Epithelial cell of proximal tubule (primary cell): Measurements from ENCODE around the gene GINS1. TPM values are rescaled to one million over a fixed set of nuclear protein-coding genes. Genes with fewer than 3 reads are reported as not detected.

Source experiments
- DNase-seq: peaks from one replicate; pipeline ENCODE4 v3.0.0-alpha.2; 2011; ENCODE audit warnings: low read depth
- H3K4me3 ChIP-seq: 2 replicates; pipeline ENCODE4 v1.5.1; 2011; ENCODE audit warnings: low read depth, mild to moderate bottlenecking, low read length
- CTCF ChIP-seq: conservative IDR thresholded peaks from 2 replicates; pipeline ENCODE4 v1.5.1; 2012; ENCODE audit warnings: low read depth, mild to moderate bottlenecking, low read length
- total RNA-seq: library from RNA; depleted of rRNA; stranded (reverse); fragments of >200 nt; gene quantifications from 2 replicates; pipeline ENCODE4 v1.2.3, GENCODE V29; 2015

GINS1 gene
- total RNA-seq, 1 donor from 2014 or later = 34.9 TPM

DNA sequence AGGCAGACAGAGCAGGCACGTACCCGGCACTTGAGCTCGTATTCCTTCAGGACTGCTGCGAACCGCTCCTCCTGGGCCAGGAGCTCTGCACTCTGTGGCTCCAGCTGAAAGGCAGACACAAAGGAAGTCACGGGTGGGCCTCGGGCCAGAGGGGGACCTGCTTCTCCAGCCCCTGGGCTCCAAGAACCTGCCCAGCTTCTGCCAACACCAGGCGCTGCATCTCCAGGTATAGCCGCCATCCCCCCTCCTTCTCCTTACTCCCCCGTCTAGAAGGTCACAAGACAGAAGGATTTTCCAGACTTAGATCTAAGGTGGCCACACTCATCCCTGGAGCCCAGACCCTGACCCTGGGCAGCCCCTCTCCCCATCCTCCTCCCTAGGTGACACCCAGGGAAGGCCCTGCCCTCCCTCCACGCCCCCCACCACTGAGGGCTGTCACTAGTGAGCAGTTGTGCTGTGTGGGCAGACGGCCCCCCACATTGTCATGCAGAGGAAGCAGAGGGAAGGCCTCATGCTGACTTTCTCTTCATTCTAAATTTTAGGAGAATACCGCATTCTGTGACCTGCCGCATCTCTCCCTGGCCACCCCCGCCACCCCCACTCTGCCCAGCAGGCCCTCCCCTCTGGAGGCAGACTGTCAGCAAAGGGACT is 81.9 kb downstream of the GINS1 start:
- no peak for TF ChIP-seq CTCF
- DNase-seq = no peak
- no peak overlapping the region for H3K4me3 ChIP-seq

DNA sequence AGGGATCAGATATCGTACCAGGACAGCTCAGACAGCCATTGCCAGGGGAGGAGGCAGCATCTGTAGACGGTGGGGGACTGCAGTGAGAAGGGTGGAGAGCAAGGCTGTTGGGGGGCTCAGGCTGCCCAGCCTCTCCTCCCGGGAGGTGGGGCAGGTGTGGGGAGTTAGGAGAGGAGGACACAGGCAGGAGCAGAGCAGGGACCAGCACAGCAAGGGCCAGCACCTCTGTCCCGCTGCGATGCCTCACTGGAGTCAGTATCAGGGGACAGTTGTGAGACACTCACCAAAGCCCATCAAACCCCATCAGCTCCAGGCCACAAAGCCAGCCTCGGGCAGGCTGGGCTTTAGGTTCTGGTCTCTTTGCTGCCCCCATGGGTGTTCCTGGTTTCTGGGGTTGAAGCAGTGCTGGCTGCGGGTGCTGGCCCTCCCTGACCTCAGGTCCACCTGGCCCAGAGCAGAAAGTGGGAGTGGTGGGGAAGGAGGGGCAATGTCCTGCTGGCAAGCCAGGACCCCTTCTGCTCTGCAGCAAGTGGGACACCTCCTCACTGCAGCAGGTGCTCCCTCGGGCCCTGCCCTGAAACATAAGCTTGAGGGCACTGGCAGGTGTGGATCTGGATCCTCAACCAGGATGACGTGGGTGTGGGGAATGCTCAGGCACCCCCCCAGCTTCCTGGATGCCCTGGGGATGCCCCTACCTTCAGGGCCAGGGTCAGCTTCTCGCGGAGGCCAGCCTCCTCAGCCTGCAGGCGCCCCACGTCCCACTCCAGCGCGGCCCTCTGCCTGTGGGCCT is 83.4 kb downstream of the GINS1 start:
- no peak for DNase-seq
- H3K4me3 ChIP-seq = no peak overlapping the region
- no peak for TF ChIP-seq CTCF

DNA sequence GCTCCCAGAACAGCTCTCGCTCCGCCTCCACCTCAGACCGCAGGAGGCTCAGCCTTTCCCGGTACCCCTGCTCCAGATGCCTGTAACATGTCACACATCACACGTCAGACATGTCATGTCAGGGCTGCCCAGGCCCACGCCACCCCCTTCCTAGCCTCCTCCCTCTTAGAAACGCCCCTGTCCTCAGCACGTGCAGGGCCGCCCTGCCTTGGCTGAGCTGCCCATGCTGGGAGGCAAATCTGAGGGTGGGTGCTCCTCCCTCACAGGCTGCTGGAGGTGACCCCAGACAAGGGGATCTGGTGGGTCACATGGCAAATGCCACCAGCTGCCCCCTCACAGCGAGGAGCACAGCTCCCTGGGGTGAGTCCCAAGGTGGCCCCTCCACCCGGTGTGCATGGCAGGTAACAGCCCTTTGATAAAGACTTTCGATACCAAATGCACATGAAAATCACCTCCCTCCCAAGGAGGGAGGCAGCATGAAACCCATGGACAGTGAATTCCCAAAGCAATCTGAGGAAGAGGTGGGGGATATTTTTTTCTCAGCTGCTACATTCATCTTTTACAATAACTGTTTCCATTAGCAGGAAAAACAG is 84.1 kb downstream of the GINS1 start:
- no peak for DNase-seq
- H3K4me3 ChIP-seq = no peak overlapping the region
- TF ChIP-seq CTCF = no peak

DNA sequence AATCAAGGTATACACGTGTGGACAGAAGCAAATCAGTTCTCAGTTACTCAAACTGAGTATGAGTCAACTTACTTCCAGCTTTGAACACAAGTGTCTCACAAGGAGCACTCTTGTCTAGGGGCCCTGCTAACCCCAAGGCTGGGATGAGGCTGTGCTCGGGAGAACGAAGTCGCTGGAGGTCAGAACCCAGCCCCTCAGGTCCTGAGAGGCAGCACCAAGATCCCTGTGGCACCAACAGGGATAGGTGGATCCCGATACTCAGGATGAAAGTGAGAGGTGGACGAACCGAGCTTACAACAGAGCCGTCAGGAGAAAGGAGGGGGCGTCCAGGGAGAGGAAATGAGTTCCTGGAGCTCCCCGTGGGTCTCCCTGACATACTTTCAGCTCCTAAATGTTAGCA is 85.7 kb downstream of the GINS1 start:
- DNase-seq = no peak
- TF ChIP-seq CTCF = no peak
- no peak overlapping the region for H3K4me3 ChIP-seq

DNA sequence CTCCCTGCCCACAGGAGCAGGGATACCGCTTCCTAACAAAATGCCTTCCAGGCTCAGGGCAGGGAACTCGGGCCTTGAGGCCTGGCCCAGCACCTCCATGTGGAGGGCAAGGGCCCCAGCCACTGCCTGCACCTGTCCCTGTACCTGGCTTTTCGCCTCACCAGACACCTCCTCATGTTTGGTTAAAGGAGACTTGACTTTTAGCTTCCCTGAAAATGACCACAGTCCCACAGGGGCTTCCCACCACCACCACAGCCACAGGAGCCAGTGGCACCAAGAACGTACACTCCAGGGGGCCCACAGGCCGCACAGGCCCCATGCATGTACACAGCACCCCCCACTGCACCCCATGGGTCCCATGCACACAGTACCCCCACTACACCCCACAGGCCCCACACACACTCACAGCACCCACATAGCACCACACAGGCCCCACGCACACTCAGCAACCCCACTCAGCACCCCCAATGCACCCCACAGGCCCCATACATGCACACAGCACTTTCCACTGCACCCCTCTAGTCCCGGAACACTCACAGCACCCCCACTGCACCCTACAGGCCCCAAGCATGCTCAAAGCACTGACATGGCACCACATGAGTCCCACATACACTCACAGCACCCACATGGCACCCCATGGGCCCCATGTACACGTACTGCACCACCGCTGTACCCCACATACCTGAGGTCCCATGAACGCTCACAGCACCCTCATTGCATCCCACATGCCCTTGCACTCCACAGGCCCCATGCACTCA is 86.5 kb downstream of the GINS1 start:
- no peak for TF ChIP-seq CTCF

GRCh38 chr20:25494506-25495188 is 87.2 kb downstream of the GINS1 start:
- H3K4me3 ChIP-seq = no peak overlapping the region
- TF ChIP-seq CTCF = no peak
- no peak for DNase-seq

More for the DNA sequence above, 86.5 kb downstream of the GINS1 start:
- DNase-seq = no peak
- H3K4me3 ChIP-seq = no peak overlapping the region
